Stomach smooth muscle (tissue), 2 donors: ENCODE results near the gene IL18.
"Not testable (repeated sequence)": the region's sequence is repeated elsewhere in the genome, so short reads cannot be mapped to it uniquely, and the experiment has no call there.

Experiments
- H3K27ac ChIP-seq: one replicate; pipeline ENCODE4 v1.7.0; 2013; ENCODE audit warnings: mild to moderate bottlenecking, low read length, inconsistent platforms
- H3K27me3 ChIP-seq, 2 donors: one replicate each; pipeline ENCODE4 v1.7.0; 2013; ENCODE audit warnings: low read length in 2 of 2; ENCODE audit not compliant: insufficient read depth in 2 of 2, control insufficient read depth in 1 of 2
- H3K36me3 ChIP-seq, 2 donors: one replicate each; pipeline ENCODE4 v1.7.0; 2013; ENCODE audit warnings: low read length in 2 of 2; ENCODE audit not compliant: control insufficient read depth in 2 of 2, insufficient read depth in 2 of 2
- H3K4me1 ChIP-seq: one replicate; pipeline ENCODE4 v1.7.0; 2013; ENCODE audit warnings: low read length; ENCODE audit not compliant: control insufficient read depth, insufficient read depth
- H3K4me3 ChIP-seq, 2 donors: one replicate each; pipeline ENCODE4 v1.7.0; 2013; ENCODE audit warnings: low read length in 2 of 2
- H3K9ac ChIP-seq, 2 donors: one replicate each; pipeline ENCODE4 v1.7.0; 2013; ENCODE audit warnings: low read length in 2 of 2, mild to moderate bottlenecking in 1 of 2
- H3K9me3 ChIP-seq, 2 donors: one replicate each; pipeline ENCODE4 v1.7.0; 2013; ENCODE audit warnings: low read length in 2 of 2; ENCODE audit not compliant: control insufficient read depth in 2 of 2
- donor health status: healthy.
- donor health status: Pancreatic carcinoma.

IL18 gene

DNA sequence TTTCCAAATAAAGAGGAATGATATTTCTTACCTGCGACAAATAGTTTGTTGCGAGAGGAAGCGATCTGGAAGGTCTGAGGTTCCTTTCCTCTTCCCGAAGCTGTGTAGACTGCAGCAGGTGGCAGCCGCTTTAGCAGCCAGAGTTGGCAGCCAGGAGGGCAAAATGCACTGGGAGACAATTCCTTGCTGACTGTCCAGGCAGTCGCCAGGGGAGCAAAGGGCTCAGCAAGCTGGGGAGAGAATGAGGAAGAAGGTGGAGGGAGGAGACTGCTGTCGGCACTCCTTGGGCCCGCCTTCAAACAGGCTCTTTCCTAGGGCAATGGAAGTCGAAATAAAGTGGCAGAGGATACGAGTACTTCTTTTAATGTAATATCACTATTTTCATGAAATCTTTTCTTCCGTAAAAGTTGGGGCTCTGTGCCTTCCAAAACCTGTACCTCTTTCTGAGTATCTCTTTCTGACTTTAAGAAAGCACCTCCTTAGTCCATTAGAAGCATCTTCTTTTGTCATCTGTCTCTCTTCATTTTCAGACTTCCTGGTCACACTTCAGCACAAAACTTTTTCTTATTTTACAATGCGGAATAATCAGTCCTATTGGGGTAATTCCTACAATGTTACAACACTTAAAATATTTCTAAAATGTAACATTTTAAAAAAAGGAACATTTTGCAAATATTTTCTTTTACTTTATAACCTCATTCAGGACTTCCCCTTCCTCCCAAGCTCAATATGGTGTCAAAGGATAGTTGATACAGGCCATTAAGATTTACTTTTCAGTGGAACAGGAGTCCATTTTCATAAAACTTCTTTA is at the start of gene IL18:
IL18 (minus strand) TSS at position 220 of the 811 bp plus-strand sequence. CDS start 9,041 bp downstream, outside the sequence.
- H3K36me3 ChIP-seq = no peaks in the 10 kb centered on the region
- H3K4me3 ChIP-seq = peak within 1 kb of the TSS in 1 of 2 donors; percentile 16
- no peaks in the 10 kb centered on the region for H3K27me3 ChIP-seq
- H3K27ac ChIP-seq = no peak within 1 kb of the TSS
- H3K9ac ChIP-seq = no peak within 1 kb of the TSS
- no peaks in the 10 kb centered on the region for H3K4me1 ChIP-seq
- H3K9me3 ChIP-seq = no peaks in the 10 kb centered on the region

GRCh38 chr11:112212710-112213109 is 48.8 kb upstream of the IL18 start:
- Histone ChIP-seq H3K36me3 (peaks cover 0 to 2% of the 10 kb centered on the region in 2 donors), H3K27ac (no peak overlapping the region), H3K27me3 (no peaks in the 10 kb centered on the region), H3K4me1 (no peaks in the 10 kb centered on the region), H3K9ac (no peak overlapping the region), H3K9me3 (no peaks in the 10 kb centered on the region), H3K4me3 (no peak overlapping the region)

- Histone ChIP-seq H3K9me3 (no peaks in the 10 kb centered on the region), H3K4me1 (no peaks in the 10 kb centered on the region), H3K4me3 (no peak overlapping the region), H3K27ac (no peak overlapping the region), H3K36me3 (peaks cover 0 to 2% of the 10 kb centered on the region in 2 donors), H3K9ac (no peak overlapping the region), H3K27me3 (no peaks in the 10 kb centered on the region)
These were observed 48.4 kb upstream of the IL18 start for GRCh38 chr11:112212290-112212689.

GRCh38 chr11:112211536-112211935 is 47.6 kb upstream of the IL18 start:
- Histone ChIP-seq H3K27ac (no peak overlapping the region), H3K36me3 (peaks cover 0 to 2% of the 10 kb centered on the region in 2 donors)

GRCh38 chr11:112210890-112211289 is 47.0 kb upstream of the IL18 start:
- Histone ChIP-seq H3K9ac (no peak overlapping the region), H3K9me3 (no peaks in the 10 kb centered on the region), H3K4me3 (no peak overlapping the region), H3K4me1 (no peaks in the 10 kb centered on the region), H3K27me3 (no peaks in the 10 kb centered on the region), H3K36me3 (peaks cover 0 to 1% of the 10 kb centered on the region in 2 donors), H3K27ac (no peak overlapping the region)

More at GRCh38 chr11:112211536-112211935, 47.6 kb upstream of the IL18 start:
- H3K9me3 ChIP-seq = no peaks in the 10 kb centered on the region
- H3K27me3 ChIP-seq = no peaks in the 10 kb centered on the region
- H3K4me3 ChIP-seq = no peak overlapping the region
- H3K4me1 ChIP-seq = no peaks in the 10 kb centered on the region
- no peak overlapping the region for H3K9ac ChIP-seq

GRCh38 chr11:112206071-112206470 is 42.2 kb upstream of the IL18 start:
- Histone ChIP-seq H3K4me3 (no peak overlapping the region), H3K27ac (no peak overlapping the region), H3K4me1 (no peaks in the 10 kb centered on the region), H3K9me3 (no peaks in the 10 kb centered on the region), H3K9ac (no peak overlapping the region), H3K36me3 (peaks cover 3% of the 10 kb centered on the region in 2 donors), H3K27me3 (no peaks in the 10 kb centered on the region)

GRCh38 chr11:112200252-112200651 is 36.4 kb upstream of the IL18 start:
- no peaks in the 10 kb centered on the region for H3K4me1 ChIP-seq
- H3K27me3 ChIP-seq = no peaks in the 10 kb centered on the region
- peaks cover 3% of the 10 kb centered on the region in 2 donors for H3K36me3 ChIP-seq
- H3K27ac ChIP-seq = no peak overlapping the region
- H3K9me3 ChIP-seq = no peaks in the 10 kb centered on the region
- H3K4me3 ChIP-seq = no peak overlapping the region
- no peak overlapping the region for H3K9ac ChIP-seq

DNA sequence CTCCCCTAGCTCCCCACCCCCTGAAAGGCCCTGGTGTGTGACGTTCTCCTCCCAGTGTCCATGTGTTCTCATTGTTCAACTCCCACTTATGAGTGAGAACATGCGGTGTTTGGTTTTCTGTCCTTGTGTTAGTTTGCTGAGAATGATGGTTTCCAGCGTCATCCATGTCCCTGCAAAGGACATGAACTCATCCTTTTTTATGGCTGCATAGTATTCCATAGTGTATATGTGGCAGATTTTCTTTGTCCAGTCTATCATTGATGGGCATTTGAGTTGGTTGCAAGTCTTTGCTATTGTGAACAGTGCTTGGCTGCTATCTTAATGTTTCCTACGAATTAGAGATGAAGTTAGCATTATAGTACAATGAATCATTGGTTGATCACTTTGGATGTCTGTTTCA is 35.2 kb upstream of the IL18 start:
- not testable (repeated sequence) for H3K36me3 ChIP-seq, H3K4me3 ChIP-seq, H3K4me1 ChIP-seq, H3K9ac ChIP-seq, H3K27ac ChIP-seq, H3K27me3 ChIP-seq, H3K9me3 ChIP-seq

- H3K36me3 ChIP-seq = no peaks in the 10 kb centered on the region
- H3K27ac ChIP-seq = no peak overlapping the region
- H3K4me3 ChIP-seq = no peak overlapping the region
- no peaks in the 10 kb centered on the region for H3K27me3 ChIP-seq
- H3K9me3 ChIP-seq = no peaks in the 10 kb centered on the region
- H3K4me1 ChIP-seq = no peaks in the 10 kb centered on the region
- no peak overlapping the region for H3K9ac ChIP-seq
These were observed 32.7 kb upstream of the IL18 start for GRCh38 chr11:112196519-112197087.

GRCh38 chr11:112195951-112196351 is 32.1 kb upstream of the IL18 start:
- Histone ChIP-seq H3K9ac (no peak overlapping the region), H3K27me3 (no peaks in the 10 kb centered on the region)

DNA sequence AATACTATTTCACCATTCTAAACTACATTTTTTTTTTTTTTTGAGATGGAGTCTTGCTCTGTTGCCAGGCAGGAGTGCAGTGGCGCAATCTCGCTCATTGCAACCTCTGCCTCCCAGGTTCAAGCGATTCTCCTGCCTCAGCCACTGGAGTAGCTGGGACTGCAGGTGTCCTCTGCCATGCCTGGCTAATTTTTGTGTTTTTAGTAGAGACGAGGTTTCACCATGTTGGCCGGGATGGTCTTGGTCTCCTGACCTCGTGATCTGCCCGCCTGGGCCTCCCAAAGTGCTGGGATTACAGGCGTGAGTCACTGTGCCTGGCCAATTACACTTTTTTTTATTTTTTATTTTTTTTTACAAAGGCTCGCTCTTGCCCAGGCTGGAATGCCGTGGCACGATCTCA is 31.2 kb upstream of the IL18 start:
- not testable (repeated sequence) for H3K4me1 ChIP-seq, H3K9ac ChIP-seq, H3K9me3 ChIP-seq, H3K4me3 ChIP-seq, H3K36me3 ChIP-seq, H3K27me3 ChIP-seq, H3K27ac ChIP-seq

More at GRCh38 chr11:112195951-112196351, 32.1 kb upstream of the IL18 start:
- no peak overlapping the region for H3K4me3 ChIP-seq
- no peaks in the 10 kb centered on the region for H3K9me3 ChIP-seq
- H3K36me3 ChIP-seq = no peaks in the 10 kb centered on the region
- no peaks in the 10 kb centered on the region for H3K4me1 ChIP-seq
- H3K27ac ChIP-seq = no peak overlapping the region
